ENCODE results near the gene CPNE9.

CPNE9 gene

GRCh38 chr3:9718118-9718517, 14.5 kb downstream of the CPNE9 start:
- H3K4me3 Mint-ChIP-seq, result no peak overlapping the region
- H3K36me3 Mint-ChIP-seq (ENCODE audit: low read depth), result no peaks in the 10 kb centered on the region
- no peak overlapping the region for H3K27ac Mint-ChIP-seq
- no peak for TF ChIP-seq CTCF (IDR thresholded peaks at IDR 0.05; ENCODE audit: unreplicated experiment in 3 of 3)
- peaks cover 7% of the 10 kb centered on the region for H3K4me1 Mint-ChIP-seq
- peaks cover 13% of the 10 kb centered on the region for H3K27me3 Mint-ChIP-seq (ENCODE audit: low read depth)
- H3K9me3 Mint-ChIP-seq, result no peaks in the 10 kb centered on the region

GRCh38 chr3:9721015-9721699, 17.5 kb downstream of the CPNE9 start:
- H3K27me3 Mint-ChIP-seq (ENCODE audit: low read depth), result peaks cover 13% of the 10 kb centered on the region
- TF ChIP-seq CTCF (IDR thresholded peaks at IDR 0.05; ENCODE audit: unreplicated experiment in 3 of 3), result no peak
- no peaks in the 10 kb centered on the region for H3K9me3 Mint-ChIP-seq
- no peak overlapping the region for H3K4me3 Mint-ChIP-seq
- H3K4me1 Mint-ChIP-seq, result peaks cover 1% of the 10 kb centered on the region
- no peak overlapping the region for H3K27ac Mint-ChIP-seq
- no peaks in the 10 kb centered on the region for H3K36me3 Mint-ChIP-seq (ENCODE audit: low read depth)

- no peak overlapping the region for H3K27ac Mint-ChIP-seq
- H3K27me3 Mint-ChIP-seq (ENCODE audit: low read depth), result peaks cover 13% of the 10 kb centered on the region
- no peaks in the 10 kb centered on the region for H3K4me1 Mint-ChIP-seq
- no peaks in the 10 kb centered on the region for H3K36me3 Mint-ChIP-seq (ENCODE audit: low read depth)
- no peaks in the 10 kb centered on the region for H3K9me3 Mint-ChIP-seq
- no peak overlapping the region for H3K4me3 Mint-ChIP-seq
- TF ChIP-seq CTCF (IDR thresholded peaks at IDR 0.05; ENCODE audit: unreplicated experiment in 3 of 3), result no peak
These were observed 18.0 kb downstream of the CPNE9 start for GRCh38 chr3:9721700-9722060.

- no peak overlapping the region for H3K27ac Mint-ChIP-seq
- no peak for TF ChIP-seq CTCF (IDR thresholded peaks at IDR 0.05; ENCODE audit: unreplicated experiment in 3 of 3)
- H3K36me3 Mint-ChIP-seq (ENCODE audit: low read depth), result no peaks in the 10 kb centered on the region
- H3K27me3 Mint-ChIP-seq (ENCODE audit: low read depth), result peaks cover 8% of the 10 kb centered on the region
- no peaks in the 10 kb centered on the region for H3K9me3 Mint-ChIP-seq
- H3K4me1 Mint-ChIP-seq, result peaks cover 5% of the 10 kb centered on the region
- H3K4me3 Mint-ChIP-seq, result no peak overlapping the region
These were observed 22.3 kb downstream of the CPNE9 start for GRCh38 chr3:9725775-9726515.

GRCh38 chr3:9727041-9727595, 23.5 kb downstream of the CPNE9 start:
- no peaks in the 10 kb centered on the region for H3K9me3 Mint-ChIP-seq
- H3K4me3 Mint-ChIP-seq, result peak overlapping the region in 2 of 3 experiments; percentile 36 to 38
- H3K27ac Mint-ChIP-seq, result no peak overlapping the region
- no peaks in the 10 kb centered on the region for H3K36me3 Mint-ChIP-seq (ENCODE audit: low read depth)
- H3K4me1 Mint-ChIP-seq, result peaks cover 7% of the 10 kb centered on the region
- TF ChIP-seq CTCF (IDR thresholded peaks at IDR 0.05; ENCODE audit: unreplicated experiment in 3 of 3), result no peak
- no peaks in the 10 kb centered on the region for H3K27me3 Mint-ChIP-seq (ENCODE audit: low read depth)
